ENCODE measurements around the gene ERCC6L2. TPM values are rescaled to one million over a fixed set of nuclear protein-coding genes. Genes with fewer than 3 reads are reported as not detected.

Gene ERCC6L2
- total RNA-seq, 2 donors from 2014 or later = 38.6 to 43.4 TPM

- DNase-seq (ENCODE audit: low spot score) = no peak
- Histone ChIP-seq H3K27me3 (no peaks in the 10 kb centered on the region), H3K4me1 (no peaks in the 10 kb centered on the region), H3K4me3 (no peak overlapping the region), H3K36me3 (peaks cover 22% of the 10 kb centered on the region), H3K9me3 (no peaks in the 10 kb centered on the region), H3K27ac (no peak overlapping the region)
- no peak for TF ChIP-seq CTCF (IDR thresholded peaks at IDR 0.05)
These were observed 78.5 kb downstream of the ERCC6L2 start for GRCh38 chr9:95953986-95954385.

GRCh38 chr9:95954940-95955339 is 79.4 kb downstream of the ERCC6L2 start:
- Histone ChIP-seq H3K36me3 (peaks cover 22% of the 10 kb centered on the region), H3K4me1 (no peaks in the 10 kb centered on the region), H3K27me3 (no peaks in the 10 kb centered on the region), H3K4me3 (no peak overlapping the region), H3K9me3 (no peaks in the 10 kb centered on the region), H3K27ac (no peak overlapping the region)
- no peak for DNase-seq (ENCODE audit: low spot score)
- TF ChIP-seq CTCF (IDR thresholded peaks at IDR 0.05) = no peak

GRCh38 chr9:95962936-95963335 is 87.4 kb downstream of the ERCC6L2 start:
- Histone ChIP-seq H3K4me1 (no peaks in the 10 kb centered on the region), H3K9me3 (no peaks in the 10 kb centered on the region), H3K36me3 (no peaks in the 10 kb centered on the region), H3K4me3 (no peak overlapping the region), H3K27me3 (no peaks in the 10 kb centered on the region), H3K27ac (no peak overlapping the region)
- DNase-seq (ENCODE audit: low spot score) = no peak
- no peak for TF ChIP-seq CTCF (IDR thresholded peaks at IDR 0.05)

- Histone ChIP-seq H3K27me3 (no peaks in the 10 kb centered on the region), H3K4me1 (no peaks in the 10 kb centered on the region), H3K9me3 (no peaks in the 10 kb centered on the region), H3K36me3 (no peaks in the 10 kb centered on the region), H3K27ac (no peak overlapping the region), H3K4me3 (no peak overlapping the region)
- DNase-seq (ENCODE audit: low spot score) = no peak
- TF ChIP-seq CTCF (IDR thresholded peaks at IDR 0.05) = no peak
These were observed 88.2 kb downstream of the ERCC6L2 start for GRCh38 chr9:95963659-95964058.

GRCh38 chr9:95966306-95966705 is 90.8 kb downstream of the ERCC6L2 start:
- no peak overlapping the region for H3K4me3 ChIP-seq
- no peak overlapping the region for H3K27ac ChIP-seq
- no peaks in the 10 kb centered on the region for H3K36me3 ChIP-seq
- no peaks in the 10 kb centered on the region for H3K4me1 ChIP-seq
- H3K9me3 ChIP-seq = no peaks in the 10 kb centered on the region
- TF ChIP-seq CTCF (IDR thresholded peaks at IDR 0.05) = no peak
- H3K27me3 ChIP-seq = no peaks in the 10 kb centered on the region
- no peak for DNase-seq (ENCODE audit: low spot score)

GRCh38 chr9:95970317-95970716 is 94.8 kb downstream of the ERCC6L2 start:
- H3K9me3 ChIP-seq = no peaks in the 10 kb centered on the region
- H3K4me1 ChIP-seq = no peaks in the 10 kb centered on the region
- no peaks in the 10 kb centered on the region for H3K27me3 ChIP-seq
- H3K4me3 ChIP-seq = no peak overlapping the region
- H3K36me3 ChIP-seq = peaks cover 15% of the 10 kb centered on the region
- no peak overlapping the region for H3K27ac ChIP-seq
- no peak for TF ChIP-seq CTCF (IDR thresholded peaks at IDR 0.05)
- no peak for DNase-seq (ENCODE audit: low spot score)

All from right atrium auricular region (tissue), 2 donors.